H1 (cell line): ENCODE measurements around the gene ITIH4. TPM values are rescaled to one million over a fixed set of nuclear protein-coding genes. Genes with fewer than 3 reads are reported as not detected.

Source experiments
- EGR1 ChIP-seq: IDR thresholded peaks from 2 replicates; pipeline ENCODE4 v1.6.1; 2011; ENCODE audit warnings: low read depth, low read length, borderline replicate concordance
- TBP ChIP-seq: IDR thresholded peaks from 2 replicates; pipeline ENCODE4 v1.6.1; 2011; ENCODE audit warnings: low read depth, low read length, improper control_type of control experiment
- polyA plus RNA-seq, 7 experiments: library from polyadenylated mRNA; depleted of rRNA in 3 of 7; stranded (reverse) in 5 of 7; unstranded in 2 of 7; fragments of >200 nt in 5 of 7; fragments of 200-250 nt in 2 of 7; gene quantifications; 1 replicate in 5 of 7; 2 replicates in 1 of 7; 4 replicates in 1 of 7; pipeline versions ENCODE4 v1.2.1 to v1.2.3, GENCODE V29; 2011 to 2013; ENCODE audit warnings: missing spikeins in 2 of 7, mixed read lengths in 2 of 7
- total RNA-seq: library from RNA; stranded (reverse); fragmentation: NEBNext Ultra II Directional; extraction: Animal tissue kit (Norgen Biotek cat#: 25700); gene quantifications from 2 replicates; pipeline ENCODE4 v1.2.1, GENCODE V29; 2021
- TF ChIP-seq, protein P1 (sequence below): fragments of 300-600 bp; sonication (generic); IDR thresholded peaks from 2 replicates; pipeline ENCODE4 v1.7.1; 2012; ENCODE audit warnings: low read length, moderate library complexity, mild to moderate bottlenecking, inconsistent platforms; ENCODE audit not compliant: insufficient replicate concordance
- TF ChIP-seq, protein P2 (sequence below): IDR thresholded peaks from 2 replicates; pipeline ENCODE4 v1.6.1; 2012; ENCODE audit warnings: low read length, inconsistent platforms

Gene ITIH4
- total and polyA plus RNA-seq, 2 of the 8 experiments (the other 6 are each of a cell fraction or from before 2014, with no cell fraction given) = 3.4 to 3.7 TPM

DNA sequence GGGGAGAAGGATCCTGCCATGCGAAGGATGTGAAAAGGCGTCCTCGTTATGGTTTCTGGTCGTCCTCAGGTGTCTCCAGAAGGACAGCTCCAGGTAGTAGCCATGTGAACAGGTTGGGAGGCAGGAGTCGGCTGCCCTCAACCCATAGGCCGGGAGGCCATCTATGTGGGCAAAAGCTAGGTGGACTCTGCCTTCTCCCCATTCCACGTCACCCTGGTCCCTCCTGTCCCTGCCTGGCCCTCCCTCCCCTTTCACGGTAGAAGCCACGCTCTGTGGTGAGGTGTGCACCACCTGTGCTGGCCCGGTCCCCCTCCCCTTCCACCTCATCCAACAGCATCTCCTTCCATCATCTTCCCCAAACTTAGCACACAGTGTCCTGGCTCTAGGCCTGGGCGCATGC is 19.5 kb downstream of the ITIH4 start (continued):
- TF ChIP-seq, protein P1, sequence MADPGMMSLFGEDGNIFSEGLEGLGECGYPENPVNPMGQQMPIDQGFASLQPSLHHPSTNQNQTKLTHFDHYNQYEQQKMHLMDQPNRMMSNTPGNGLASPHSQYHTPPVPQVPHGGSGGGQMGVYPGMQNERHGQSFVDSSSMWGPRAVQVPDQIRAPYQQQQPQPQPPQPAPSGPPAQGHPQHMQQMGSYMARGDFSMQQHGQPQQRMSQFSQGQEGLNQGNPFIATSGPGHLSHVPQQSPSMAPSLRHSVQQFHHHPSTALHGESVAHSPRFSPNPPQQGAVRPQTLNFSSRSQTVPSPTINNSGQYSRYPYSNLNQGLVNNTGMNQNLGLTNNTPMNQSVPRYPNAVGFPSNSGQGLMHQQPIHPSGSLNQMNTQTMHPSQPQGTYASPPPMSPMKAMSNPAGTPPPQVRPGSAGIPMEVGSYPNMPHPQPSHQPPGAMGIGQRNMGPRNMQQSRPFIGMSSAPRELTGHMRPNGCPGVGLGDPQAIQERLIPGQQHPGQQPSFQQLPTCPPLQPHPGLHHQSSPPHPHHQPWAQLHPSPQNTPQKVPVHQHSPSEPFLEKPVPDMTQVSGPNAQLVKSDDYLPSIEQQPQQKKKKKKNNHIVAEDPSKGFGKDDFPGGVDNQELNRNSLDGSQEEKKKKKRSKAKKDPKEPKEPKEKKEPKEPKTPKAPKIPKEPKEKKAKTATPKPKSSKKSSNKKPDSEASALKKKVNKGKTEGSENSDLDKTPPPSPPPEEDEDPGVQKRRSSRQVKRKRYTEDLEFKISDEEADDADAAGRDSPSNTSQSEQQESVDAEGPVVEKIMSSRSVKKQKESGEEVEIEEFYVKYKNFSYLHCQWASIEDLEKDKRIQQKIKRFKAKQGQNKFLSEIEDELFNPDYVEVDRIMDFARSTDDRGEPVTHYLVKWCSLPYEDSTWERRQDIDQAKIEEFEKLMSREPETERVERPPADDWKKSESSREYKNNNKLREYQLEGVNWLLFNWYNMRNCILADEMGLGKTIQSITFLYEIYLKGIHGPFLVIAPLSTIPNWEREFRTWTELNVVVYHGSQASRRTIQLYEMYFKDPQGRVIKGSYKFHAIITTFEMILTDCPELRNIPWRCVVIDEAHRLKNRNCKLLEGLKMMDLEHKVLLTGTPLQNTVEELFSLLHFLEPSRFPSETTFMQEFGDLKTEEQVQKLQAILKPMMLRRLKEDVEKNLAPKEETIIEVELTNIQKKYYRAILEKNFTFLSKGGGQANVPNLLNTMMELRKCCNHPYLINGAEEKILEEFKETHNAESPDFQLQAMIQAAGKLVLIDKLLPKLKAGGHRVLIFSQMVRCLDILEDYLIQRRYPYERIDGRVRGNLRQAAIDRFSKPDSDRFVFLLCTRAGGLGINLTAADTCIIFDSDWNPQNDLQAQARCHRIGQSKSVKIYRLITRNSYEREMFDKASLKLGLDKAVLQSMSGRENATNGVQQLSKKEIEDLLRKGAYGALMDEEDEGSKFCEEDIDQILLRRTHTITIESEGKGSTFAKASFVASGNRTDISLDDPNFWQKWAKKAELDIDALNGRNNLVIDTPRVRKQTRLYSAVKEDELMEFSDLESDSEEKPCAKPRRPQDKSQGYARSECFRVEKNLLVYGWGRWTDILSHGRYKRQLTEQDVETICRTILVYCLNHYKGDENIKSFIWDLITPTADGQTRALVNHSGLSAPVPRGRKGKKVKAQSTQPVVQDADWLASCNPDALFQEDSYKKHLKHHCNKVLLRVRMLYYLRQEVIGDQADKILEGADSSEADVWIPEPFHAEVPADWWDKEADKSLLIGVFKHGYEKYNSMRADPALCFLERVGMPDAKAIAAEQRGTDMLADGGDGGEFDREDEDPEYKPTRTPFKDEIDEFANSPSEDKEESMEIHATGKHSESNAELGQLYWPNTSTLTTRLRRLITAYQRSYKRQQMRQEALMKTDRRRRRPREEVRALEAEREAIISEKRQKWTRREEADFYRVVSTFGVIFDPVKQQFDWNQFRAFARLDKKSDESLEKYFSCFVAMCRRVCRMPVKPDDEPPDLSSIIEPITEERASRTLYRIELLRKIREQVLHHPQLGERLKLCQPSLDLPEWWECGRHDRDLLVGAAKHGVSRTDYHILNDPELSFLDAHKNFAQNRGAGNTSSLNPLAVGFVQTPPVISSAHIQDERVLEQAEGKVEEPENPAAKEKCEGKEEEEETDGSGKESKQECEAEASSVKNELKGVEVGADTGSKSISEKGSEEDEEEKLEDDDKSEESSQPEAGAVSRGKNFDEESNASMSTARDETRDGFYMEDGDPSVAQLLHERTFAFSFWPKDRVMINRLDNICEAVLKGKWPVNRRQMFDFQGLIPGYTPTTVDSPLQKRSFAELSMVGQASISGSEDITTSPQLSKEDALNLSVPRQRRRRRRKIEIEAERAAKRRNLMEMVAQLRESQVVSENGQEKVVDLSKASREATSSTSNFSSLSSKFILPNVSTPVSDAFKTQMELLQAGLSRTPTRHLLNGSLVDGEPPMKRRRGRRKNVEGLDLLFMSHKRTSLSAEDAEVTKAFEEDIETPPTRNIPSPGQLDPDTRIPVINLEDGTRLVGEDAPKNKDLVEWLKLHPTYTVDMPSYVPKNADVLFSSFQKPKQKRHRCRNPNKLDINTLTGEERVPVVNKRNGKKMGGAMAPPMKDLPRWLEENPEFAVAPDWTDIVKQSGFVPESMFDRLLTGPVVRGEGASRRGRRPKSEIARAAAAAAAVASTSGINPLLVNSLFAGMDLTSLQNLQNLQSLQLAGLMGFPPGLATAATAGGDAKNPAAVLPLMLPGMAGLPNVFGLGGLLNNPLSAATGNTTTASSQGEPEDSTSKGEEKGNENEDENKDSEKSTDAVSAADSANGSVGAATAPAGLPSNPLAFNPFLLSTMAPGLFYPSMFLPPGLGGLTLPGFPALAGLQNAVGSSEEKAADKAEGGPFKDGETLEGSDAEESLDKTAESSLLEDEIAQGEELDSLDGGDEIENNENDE = no peak
- no peak for TF ChIP-seq TBP
- TF ChIP-seq, protein P2, sequence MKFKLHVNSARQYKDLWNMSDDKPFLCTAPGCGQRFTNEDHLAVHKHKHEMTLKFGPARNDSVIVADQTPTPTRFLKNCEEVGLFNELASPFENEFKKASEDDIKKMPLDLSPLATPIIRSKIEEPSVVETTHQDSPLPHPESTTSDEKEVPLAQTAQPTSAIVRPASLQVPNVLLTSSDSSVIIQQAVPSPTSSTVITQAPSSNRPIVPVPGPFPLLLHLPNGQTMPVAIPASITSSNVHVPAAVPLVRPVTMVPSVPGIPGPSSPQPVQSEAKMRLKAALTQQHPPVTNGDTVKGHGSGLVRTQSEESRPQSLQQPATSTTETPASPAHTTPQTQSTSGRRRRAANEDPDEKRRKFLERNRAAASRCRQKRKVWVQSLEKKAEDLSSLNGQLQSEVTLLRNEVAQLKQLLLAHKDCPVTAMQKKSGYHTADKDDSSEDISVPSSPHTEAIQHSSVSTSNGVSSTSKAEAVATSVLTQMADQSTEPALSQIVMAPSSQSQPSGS = no peak
- no peak for TF ChIP-seq EGR1
